ENCODE data around the gene ANKRD31.

The ANKRD31 gene

DNA sequence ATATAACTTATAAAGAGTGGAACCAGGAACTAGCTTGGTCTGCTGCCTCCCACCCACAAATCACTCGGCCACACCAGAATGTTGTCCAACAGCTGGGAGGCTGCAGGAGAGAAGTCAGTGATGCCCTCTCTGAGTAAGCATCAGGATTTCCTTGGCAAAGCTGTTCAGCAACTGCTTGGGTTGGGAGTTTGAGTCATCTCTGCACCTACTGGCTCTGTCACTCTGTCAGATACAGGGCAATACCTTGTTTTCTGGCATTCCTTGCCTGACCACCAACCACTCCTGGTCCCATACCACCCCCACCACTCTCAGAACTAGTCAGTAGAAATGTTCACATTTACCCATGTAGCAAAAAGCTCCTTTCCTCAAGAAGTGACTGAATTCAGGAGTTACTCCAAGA is 147.5 kb downstream of the ANKRD31 start:
- TF ChIP-seq POLR2AphosphoS5 (IDR thresholded peaks at IDR 0.05; ENCODE audit: low read depth, low read length), result no peak
- TF ChIP-seq, protein P1, sequence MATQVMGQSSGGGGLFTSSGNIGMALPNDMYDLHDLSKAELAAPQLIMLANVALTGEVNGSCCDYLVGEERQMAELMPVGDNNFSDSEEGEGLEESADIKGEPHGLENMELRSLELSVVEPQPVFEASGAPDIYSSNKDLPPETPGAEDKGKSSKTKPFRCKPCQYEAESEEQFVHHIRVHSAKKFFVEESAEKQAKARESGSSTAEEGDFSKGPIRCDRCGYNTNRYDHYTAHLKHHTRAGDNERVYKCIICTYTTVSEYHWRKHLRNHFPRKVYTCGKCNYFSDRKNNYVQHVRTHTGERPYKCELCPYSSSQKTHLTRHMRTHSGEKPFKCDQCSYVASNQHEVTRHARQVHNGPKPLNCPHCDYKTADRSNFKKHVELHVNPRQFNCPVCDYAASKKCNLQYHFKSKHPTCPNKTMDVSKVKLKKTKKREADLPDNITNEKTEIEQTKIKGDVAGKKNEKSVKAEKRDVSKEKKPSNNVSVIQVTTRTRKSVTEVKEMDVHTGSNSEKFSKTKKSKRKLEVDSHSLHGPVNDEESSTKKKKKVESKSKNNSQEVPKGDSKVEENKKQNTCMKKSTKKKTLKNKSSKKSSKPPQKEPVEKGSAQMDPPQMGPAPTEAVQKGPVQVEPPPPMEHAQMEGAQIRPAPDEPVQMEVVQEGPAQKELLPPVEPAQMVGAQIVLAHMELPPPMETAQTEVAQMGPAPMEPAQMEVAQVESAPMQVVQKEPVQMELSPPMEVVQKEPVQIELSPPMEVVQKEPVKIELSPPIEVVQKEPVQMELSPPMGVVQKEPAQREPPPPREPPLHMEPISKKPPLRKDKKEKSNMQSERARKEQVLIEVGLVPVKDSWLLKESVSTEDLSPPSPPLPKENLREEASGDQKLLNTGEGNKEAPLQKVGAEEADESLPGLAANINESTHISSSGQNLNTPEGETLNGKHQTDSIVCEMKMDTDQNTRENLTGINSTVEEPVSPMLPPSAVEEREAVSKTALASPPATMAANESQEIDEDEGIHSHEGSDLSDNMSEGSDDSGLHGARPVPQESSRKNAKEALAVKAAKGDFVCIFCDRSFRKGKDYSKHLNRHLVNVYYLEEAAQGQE (IDR thresholded peaks at IDR 0.05; ENCODE audit: insufficient read depth in 1 of 2, low read depth in 2 of 2, low read length in 2 of 2), result no peak
- no peak for TF ChIP-seq SIN3A (IDR thresholded peaks at IDR 0.05; ENCODE audit: borderline replicate concordance, insufficient read depth, low read length)
- TF ChIP-seq TAF1 (IDR thresholded peaks at IDR 0.05; ENCODE audit: borderline replicate concordance, insufficient read depth, low read length), result no peak
- TF ChIP-seq FOXP2 (optimal IDR thresholded peaks at IDR 0.05; ENCODE audit: borderline replicate concordance, extremely low read depth, extremely low read length, insufficient read depth), result no peak

DNA sequence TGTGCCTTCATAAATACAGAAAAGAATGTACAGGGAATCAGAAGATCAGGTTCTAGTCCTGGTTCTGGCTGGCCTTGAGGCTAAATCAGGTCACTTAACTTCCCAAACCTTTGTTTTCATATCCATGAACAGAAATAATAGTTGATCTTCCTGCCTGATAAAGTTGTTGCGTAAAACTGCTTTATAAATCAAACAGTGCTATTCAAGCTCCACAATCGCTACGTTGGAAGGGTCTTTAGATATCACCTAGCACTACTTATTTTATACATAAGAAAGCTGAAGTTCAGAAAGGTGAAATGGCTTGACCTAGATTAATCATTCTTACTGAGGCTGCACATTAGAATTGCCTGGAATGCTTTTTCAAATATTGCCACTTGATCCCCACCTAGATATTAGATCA is 148.0 kb downstream of the ANKRD31 start:
- TF ChIP-seq POLR2AphosphoS5 (IDR thresholded peaks at IDR 0.05; ENCODE audit: low read depth, low read length) (no peak), FOXP2 (optimal IDR thresholded peaks at IDR 0.05; ENCODE audit: borderline replicate concordance, extremely low read depth, extremely low read length, insufficient read depth) (no peak), SIN3A (IDR thresholded peaks at IDR 0.05; ENCODE audit: borderline replicate concordance, insufficient read depth, low read length) (no peak), TAF1 (IDR thresholded peaks at IDR 0.05; ENCODE audit: borderline replicate concordance, insufficient read depth, low read length) (no peak)
- TF ChIP-seq, protein P1 (IDR thresholded peaks at IDR 0.05; ENCODE audit: insufficient read depth in 1 of 2, low read depth in 2 of 2, low read length in 2 of 2), result no peak

DNA sequence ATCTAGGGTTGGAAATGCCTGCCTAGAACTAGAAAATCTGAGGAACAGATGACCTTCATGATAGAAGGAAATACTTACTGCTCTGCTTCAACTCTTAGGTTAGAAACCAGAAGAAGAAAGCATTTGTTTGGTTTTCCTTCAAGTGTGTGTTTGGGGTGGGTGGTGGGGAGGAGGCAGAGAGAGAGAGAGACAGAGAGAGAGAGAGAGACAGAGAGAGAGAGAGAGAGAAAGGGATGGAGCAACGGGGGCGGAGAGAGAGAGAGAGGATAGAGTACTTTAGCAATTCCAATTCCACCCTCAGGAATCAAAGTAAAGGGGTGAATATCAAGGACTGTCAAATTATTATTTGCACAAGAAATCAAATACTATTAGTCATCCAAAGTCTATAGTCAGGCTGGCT is 155.2 kb downstream of the ANKRD31 start:
- TF ChIP-seq SIN3A (IDR thresholded peaks at IDR 0.05; ENCODE audit: borderline replicate concordance, insufficient read depth, low read length) (no peak), FOXP2 (optimal IDR thresholded peaks at IDR 0.05; ENCODE audit: borderline replicate concordance, extremely low read depth, extremely low read length, insufficient read depth) (no peak), POLR2AphosphoS5 (IDR thresholded peaks at IDR 0.05; ENCODE audit: low read depth, low read length) (no peak), TAF1 (IDR thresholded peaks at IDR 0.05; ENCODE audit: borderline replicate concordance, insufficient read depth, low read length) (no peak)
- TF ChIP-seq, protein P1 (IDR thresholded peaks at IDR 0.05; ENCODE audit: insufficient read depth in 1 of 2, low read depth in 2 of 2, low read length in 2 of 2), result no peak

DNA sequence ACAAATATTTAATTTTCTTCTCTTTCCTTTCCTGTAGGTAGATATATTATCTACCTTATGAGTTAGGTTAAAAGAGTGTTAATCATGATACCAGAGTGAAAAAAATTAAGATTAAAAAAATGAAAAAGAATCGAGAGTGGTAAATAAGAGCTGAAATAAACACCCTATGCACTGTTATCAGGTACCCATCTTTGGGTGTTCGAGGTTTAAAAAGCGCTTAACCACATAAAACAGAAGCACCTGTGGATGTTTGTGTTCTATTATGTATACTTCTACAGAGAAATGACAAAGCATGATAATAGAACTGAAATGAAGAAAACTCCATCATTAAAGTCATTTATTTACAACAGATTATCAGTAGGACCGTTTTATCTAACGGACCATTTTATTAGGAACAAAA is 158.7 kb downstream of the ANKRD31 start:
- TF ChIP-seq POLR2AphosphoS5 (IDR thresholded peaks at IDR 0.05; ENCODE audit: low read depth, low read length), result no peak
- no peak for TF ChIP-seq FOXP2 (optimal IDR thresholded peaks at IDR 0.05; ENCODE audit: borderline replicate concordance, extremely low read depth, extremely low read length, insufficient read depth)
- no peak for TF ChIP-seq SIN3A (IDR thresholded peaks at IDR 0.05; ENCODE audit: borderline replicate concordance, insufficient read depth, low read length)
- TF ChIP-seq, protein P1 (IDR thresholded peaks at IDR 0.05; ENCODE audit: insufficient read depth in 1 of 2, low read depth in 2 of 2, low read length in 2 of 2), result no peak

DNA sequence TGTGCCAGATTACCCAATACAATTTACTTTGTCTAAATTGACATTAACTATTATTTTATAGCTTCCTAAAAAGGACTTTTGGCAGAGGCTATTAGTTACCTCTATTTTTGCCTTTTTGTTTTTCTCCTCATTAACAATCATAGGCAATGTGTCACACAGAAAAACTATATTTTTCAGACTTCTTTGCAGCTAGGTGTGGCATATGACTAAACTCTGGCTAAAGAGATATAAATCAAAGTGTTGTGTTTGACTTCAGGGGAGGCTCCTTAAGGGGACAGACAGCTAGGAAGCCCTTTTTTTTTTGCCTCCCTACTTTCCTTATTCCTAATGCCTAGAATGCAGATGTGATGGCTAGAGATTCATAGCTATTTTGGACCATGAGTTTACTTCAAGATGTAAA is 164.6 kb downstream of the ANKRD31 start:
- no peak for TF ChIP-seq POLR2AphosphoS5 (IDR thresholded peaks at IDR 0.05; ENCODE audit: low read depth, low read length)
